ENCODE data around the gene CCDC150. TPM values are rescaled to one million over a fixed set of nuclear protein-coding genes. Genes with fewer than 3 reads are reported as not detected.

The CCDC150 gene
- total and polyA plus RNA-seq, 2 donors from 2014 or later = 2.3 to 7.3 TPM

DNA sequence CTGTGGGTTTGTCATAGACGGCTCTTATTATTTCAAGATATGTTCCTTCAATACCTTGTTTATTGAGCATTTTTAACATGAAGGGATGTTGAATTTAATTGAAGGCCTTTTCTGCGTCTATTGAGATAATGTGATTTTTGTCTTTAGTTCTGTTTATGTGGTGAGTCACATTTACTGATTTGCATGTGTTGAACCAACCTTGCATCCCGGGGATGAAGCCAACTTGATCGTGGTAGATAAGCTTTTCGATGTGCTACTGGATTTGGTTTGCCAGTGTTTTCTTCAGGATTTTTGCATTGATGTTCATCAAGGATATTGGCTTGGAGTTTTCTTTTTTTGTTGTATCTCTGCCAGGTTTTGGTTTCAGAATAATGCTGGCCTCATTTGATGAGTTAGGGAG is 99.5 kb downstream of the CCDC150 start:
- no peak for DNase-seq
- H3K27me3 ChIP-seq (ENCODE audit: control insufficient read depth, insufficient read depth, low read length) = no peaks in the 10 kb centered on the region
- H3K36me3 ChIP-seq (ENCODE audit: control insufficient read depth in 2 of 3, insufficient read depth in 3 of 3, low read length in 3 of 3) = no peaks in the 10 kb centered on the region
- no peaks in the 10 kb centered on the region for H3K4me1 ChIP-seq (ENCODE audit: control insufficient read depth in 2 of 3, insufficient read depth in 2 of 3, low read depth in 1 of 3, low read length in 3 of 3)
- FAIRE-seq = no peak
- no peak overlapping the region for H3K4me3 ChIP-seq (ENCODE audit: low read length in 3 of 3)
- no peak overlapping the region for H3K9ac ChIP-seq (ENCODE audit: low read length in 3 of 3)
- no peak overlapping the region for H3K27ac ChIP-seq (ENCODE audit: low read depth in 2 of 2, low read length in 2 of 2)
- intact Hi-C loops (cut with DNase I) = no loop called here
- TF ChIP-seq, protein P1, sequence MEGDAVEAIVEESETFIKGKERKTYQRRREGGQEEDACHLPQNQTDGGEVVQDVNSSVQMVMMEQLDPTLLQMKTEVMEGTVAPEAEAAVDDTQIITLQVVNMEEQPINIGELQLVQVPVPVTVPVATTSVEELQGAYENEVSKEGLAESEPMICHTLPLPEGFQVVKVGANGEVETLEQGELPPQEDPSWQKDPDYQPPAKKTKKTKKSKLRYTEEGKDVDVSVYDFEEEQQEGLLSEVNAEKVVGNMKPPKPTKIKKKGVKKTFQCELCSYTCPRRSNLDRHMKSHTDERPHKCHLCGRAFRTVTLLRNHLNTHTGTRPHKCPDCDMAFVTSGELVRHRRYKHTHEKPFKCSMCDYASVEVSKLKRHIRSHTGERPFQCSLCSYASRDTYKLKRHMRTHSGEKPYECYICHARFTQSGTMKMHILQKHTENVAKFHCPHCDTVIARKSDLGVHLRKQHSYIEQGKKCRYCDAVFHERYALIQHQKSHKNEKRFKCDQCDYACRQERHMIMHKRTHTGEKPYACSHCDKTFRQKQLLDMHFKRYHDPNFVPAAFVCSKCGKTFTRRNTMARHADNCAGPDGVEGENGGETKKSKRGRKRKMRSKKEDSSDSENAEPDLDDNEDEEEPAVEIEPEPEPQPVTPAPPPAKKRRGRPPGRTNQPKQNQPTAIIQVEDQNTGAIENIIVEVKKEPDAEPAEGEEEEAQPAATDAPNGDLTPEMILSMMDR (IDR thresholded peaks at IDR 0.05; ENCODE audit: borderline replicate concordance, extremely low read depth, insufficient read depth) = no peak
- peaks cover 0 to 1% (median 0%) of the 10 kb centered on the region in 3 donors for H3K9me3 ChIP-seq (ENCODE audit: control insufficient read depth in 2 of 3, insufficient read depth in 1 of 3, low read length in 3 of 3)

DNA sequence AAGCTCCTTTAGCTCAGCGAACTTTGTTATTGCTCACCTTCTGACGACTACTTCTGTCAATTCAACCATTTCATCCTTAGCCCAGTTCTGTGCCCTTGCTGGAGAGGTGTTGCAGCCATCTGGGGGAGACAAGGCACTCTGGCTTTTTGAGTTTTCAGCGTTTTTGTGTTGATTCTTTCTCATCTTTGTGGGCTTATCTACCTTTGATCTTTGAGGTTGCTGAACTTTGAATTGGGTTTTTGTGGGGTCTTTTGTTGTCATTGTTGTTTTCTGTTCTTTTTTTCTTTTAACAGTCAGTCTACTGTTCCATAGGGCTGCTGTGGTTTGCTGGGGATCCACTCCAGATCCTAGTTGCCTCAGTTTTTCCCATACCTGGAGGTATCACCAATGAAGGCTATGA is 102.7 kb downstream of the CCDC150 start:
- intact Hi-C loops (cut with DNase I) = no loop called here
- no peak for DNase-seq
- no peak for FAIRE-seq
- no peaks in the 10 kb centered on the region for H3K9me3 ChIP-seq (ENCODE audit: control insufficient read depth in 2 of 3, insufficient read depth in 1 of 3, low read length in 3 of 3)
- H3K36me3 ChIP-seq (ENCODE audit: control insufficient read depth in 2 of 3, insufficient read depth in 3 of 3, low read length in 3 of 3) = no peaks in the 10 kb centered on the region
- no peak overlapping the region for H3K27ac ChIP-seq (ENCODE audit: low read depth in 2 of 2, low read length in 2 of 2)
- H3K4me1 ChIP-seq (ENCODE audit: control insufficient read depth in 2 of 3, insufficient read depth in 2 of 3, low read depth in 1 of 3, low read length in 3 of 3) = no peaks in the 10 kb centered on the region
- H3K9ac ChIP-seq (ENCODE audit: low read length in 3 of 3) = no peak overlapping the region
- H3K4me3 ChIP-seq (ENCODE audit: low read length in 3 of 3) = no peak overlapping the region
- TF ChIP-seq, protein P1 (IDR thresholded peaks at IDR 0.05; ENCODE audit: borderline replicate concordance, extremely low read depth, insufficient read depth) = no peak
- no peaks in the 10 kb centered on the region for H3K27me3 ChIP-seq (ENCODE audit: control insufficient read depth, insufficient read depth, low read length)

DNA sequence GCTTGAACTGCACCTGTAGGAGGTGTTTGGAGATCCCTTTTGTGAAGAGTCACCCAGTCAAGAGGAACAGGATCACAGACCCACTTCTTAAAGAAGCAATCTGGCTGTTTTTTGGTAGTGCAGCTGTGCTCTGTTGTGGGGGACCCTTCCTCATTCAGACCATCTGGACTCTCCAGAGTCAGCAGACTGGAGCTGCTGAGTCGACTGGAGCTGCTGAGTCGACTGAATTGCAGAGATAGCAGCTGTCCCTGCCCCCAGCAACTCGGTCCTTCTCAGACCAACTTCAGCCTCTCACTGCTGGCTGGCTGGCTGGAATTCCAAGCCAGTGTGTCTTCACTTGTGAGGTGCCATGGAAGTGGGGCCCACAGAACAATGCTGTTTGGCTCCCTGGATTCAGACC is 103.2 kb downstream of the CCDC150 start:
- DNase-seq = no peak

More for the DNA sequence above, 103.2 kb downstream of the CCDC150 start:
- Histone ChIP-seq H3K27me3 (ENCODE audit: control insufficient read depth, insufficient read depth, low read length) (no peaks in the 10 kb centered on the region), H3K9me3 (ENCODE audit: control insufficient read depth in 2 of 3, insufficient read depth in 1 of 3, low read length in 3 of 3) (no peaks in the 10 kb centered on the region), H3K27ac (ENCODE audit: low read depth in 2 of 2, low read length in 2 of 2) (no peak overlapping the region), H3K4me3 (ENCODE audit: low read length in 3 of 3) (no peak overlapping the region), H3K36me3 (ENCODE audit: control insufficient read depth in 2 of 3, insufficient read depth in 3 of 3, low read length in 3 of 3) (no peaks in the 10 kb centered on the region), H3K4me1 (ENCODE audit: control insufficient read depth in 2 of 3, insufficient read depth in 2 of 3, low read depth in 1 of 3, low read length in 3 of 3) (no peaks in the 10 kb centered on the region), H3K9ac (ENCODE audit: low read length in 3 of 3) (no peak overlapping the region)
- TF ChIP-seq, protein P1 (IDR thresholded peaks at IDR 0.05; ENCODE audit: borderline replicate concordance, extremely low read depth, insufficient read depth) = no peak
- intact Hi-C loops (cut with DNase I) = no loop called here
- no peak for FAIRE-seq

Data from kidney (tissue), 14 donors.